Skin of body (tissue), 2 donors: ENCODE data around the gene FANCC. TPM values are rescaled to one million over a fixed set of nuclear protein-coding genes. Genes with fewer than 3 reads are reported as not detected.

Source experiments
- DNase-seq: peaks from one replicate; lab custom pipeline; 2025; lab: John Stamatoyannopoulos, UW
- total RNA-seq: library from RNA; depleted of rRNA; stranded (reverse); fragments of >200 nt; gene quantifications from one replicate; pipeline ENCODE4 v1.2.3, GENCODE V29; 2014

FANCC gene
- total RNA-seq, 1 donor from 2014 or later, result 16.1 TPM

DNA sequence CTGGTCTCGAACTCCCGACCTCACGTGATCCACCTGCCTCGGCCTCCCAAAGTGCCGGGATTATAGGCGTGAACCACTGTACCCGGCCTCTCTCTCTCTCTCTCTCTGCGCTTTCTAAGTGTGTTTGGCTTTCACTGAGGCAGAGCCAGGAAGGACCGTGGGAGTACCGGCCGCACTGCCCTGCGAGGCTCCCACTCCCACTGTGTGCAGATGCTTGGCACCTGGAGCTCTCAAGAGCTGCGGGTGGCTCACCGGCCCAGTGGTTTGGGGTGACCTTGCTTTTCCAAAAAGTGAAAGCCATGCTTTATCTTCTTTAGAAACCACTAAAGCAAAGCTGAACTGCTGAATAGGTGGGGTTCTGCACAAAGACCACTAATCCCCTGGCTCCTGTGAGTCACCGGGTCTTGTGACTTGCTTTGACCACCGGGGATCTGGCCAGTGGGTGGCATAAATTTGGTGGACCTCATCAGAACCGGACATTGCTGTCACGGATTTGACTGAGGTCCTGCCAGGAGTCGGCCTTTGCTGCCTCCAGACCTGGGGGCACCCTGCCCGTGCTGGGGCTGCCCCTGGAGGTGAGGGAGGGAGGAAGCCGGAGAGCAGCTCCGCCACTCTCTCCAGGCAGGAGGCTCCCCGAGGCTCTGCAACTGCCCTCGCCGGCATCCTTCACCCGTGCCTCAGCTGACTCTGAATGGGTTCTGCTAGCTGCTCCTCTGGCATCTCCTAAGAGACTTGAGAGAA is 228.9 kb downstream of the FANCC start:
- DNase-seq, result no peak

DNA sequence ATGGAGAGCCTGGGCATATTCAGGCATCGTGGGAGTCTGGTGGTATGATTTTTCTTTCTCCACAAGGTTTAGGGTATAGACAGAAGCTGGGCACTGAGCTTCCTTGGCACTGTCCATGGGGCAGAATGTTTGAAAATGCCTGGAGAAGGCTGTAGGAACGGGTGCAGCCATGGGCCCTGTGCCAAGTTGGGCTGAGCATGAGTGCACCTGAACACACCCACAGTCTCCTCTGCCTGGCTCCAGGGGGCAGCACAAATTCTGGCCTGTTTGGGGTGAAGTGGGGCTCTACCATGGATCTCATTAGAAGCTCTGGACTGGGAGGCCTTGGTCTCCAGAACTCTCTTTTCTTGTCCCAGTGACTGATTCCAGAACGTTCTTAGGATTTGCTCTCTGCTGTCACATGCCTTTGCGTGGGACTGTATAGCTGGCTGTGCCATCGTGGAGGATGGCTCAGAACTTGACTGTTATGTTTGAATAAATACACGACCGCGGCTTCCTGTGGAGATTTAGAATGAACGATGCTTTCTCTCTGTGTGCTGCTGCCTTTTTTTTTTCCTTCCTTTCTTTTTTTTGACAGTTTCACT is 229.8 kb downstream of the FANCC start:
- no peak for DNase-seq

DNA sequence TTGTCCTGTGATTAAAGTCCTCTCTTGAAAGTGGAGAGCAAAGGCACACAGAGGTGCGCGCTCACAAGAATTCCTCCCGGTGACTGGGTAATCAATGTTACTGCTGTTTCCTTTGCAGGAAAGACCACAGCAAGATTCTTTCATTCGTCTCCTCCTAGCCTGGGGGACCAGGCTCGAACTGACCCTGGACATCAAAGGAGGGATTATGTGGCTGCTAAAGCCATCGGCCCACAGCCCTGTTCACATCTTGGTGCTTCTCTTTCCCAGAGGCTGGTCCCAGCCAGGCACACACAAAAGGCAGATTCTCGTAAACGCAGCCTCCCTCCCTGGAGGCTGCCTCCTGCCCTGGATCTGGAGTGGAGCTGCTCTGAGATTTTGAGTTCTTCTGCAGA is 230.9 kb downstream of the FANCC start:
- no peak for DNase-seq

DNA sequence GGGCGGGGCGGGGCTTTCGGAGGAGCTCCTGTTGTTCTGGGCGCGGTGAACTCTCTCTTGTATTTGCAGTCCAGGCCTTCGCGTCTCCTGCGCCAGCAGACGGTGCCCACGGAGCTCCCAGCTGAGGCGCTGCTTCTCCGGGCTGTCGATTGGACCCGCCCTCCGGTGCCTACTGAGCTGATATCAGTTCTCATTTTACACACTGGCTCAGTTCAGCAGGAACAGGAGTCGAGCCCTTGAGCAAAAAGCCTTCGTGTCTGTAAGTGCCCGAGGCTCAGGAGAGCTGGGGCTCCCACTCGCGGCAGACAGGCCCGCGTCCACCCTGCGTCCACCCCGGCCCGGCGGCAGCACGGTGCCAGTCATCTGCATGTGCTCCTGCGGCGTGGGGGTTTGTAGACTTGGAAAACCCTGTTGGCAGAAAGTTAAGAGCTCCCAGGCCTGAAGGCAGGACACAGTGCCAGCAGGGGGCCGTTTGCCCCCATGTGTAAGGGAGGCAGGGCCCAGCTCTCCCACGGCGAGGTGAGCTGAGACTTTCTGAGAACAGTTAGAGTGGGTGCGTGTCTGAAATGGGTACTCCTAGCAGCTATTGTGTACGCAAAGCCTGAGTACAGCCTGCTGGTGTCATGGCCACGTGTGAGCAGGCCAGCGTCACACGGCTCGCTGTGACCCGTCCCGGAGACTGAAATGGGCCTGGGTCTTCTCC is 231.5 kb downstream of the FANCC start:
- DNase-seq, result no peak

DNA sequence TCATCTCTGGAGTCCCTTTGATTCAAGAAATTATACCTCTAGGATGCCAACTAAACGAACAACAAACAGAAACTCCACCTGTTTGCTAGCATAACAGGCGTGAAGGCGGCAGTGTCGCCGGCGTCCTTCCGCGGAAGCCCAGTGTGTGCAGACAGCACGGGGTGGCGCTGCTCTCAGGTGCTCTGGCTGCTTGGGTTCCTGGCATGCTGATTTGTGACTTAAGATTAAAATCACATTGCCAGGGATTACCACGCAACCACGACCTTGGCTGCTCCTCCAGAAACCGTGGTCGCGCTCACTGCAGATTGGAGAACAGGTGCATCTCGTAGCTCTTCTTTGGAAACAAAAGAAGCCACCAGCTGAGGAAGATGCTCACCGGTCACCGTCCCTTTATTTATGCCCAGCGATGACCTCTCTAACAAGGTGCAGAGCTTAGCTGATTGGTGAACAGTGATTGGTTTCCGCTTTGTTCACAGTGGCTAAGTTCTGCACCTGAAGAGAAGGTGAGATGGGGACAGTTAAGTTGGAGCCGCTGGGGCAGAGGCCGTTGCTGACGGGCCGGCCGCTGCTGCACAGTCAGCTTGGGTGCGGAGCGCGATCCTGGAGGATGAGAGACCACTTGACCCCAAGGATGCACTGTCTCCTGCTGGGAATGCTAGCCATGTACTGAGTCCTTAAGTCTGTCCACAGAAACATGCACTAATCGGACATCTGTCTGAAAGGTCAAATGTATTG is 232.3 kb downstream of the FANCC start:
- DNase-seq, result no peak

DNA sequence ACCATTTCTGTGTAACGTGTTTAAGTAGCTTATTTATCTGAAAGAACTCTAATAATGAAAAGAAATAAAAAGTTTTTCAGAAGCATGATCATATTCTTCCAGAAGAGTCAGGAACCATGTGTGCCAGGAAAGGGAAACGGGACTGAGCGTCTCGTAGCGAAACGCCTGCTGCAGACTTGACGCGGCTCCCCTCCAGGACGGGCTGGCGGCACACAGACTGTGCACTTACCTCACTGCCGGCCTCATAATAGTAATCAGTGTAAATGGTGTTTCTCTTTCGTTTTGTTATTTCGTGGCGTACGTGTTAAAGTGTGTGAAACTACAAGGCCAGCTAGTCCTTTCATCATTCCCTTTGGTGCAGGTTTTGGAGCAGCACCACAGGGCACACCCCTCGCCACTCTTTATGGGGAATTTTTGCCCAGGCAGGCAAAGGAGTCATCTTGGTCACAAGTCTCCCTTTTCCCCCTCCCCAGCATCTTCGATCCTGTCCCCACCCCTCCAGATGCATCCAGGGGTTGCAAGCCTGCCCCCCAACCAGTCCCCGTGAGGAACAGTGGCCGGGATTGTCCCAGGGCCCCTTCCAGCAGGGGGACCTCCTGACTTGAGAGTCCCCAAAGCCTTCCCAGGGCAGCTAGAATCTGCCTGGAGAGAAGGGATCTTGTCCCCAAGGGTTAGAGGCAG is 233.1 kb downstream of the FANCC start:
- no peak for DNase-seq

DNA sequence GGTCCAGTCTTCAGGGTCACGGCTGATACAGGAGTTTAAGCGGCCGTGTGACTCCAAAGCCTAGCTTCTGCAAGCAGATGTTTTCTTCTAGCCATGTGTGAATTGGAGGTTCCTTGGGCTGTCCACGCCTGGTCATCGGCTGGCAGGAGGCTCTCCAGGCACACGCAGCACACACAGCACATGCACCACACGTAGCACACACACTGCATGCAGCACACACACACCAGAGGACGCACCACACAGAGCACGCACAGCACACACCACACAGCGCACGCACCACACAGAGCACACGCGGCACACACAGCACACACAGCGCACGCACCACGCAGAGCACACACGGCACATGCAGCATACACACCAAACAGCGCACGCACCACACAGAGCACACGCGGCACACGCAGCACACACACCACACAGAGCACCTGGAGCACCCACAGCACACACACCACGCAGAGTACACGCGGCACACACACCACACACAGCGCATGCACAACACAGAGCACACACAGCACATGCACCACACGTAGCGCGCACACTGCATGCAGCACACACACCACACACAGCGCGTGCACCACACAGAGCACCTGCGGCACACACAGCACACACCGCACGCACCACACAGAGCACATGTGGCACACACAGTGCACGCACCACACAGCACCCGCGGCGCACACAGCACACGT is 234.3 kb downstream of the FANCC start:
- no peak for DNase-seq

DNA sequence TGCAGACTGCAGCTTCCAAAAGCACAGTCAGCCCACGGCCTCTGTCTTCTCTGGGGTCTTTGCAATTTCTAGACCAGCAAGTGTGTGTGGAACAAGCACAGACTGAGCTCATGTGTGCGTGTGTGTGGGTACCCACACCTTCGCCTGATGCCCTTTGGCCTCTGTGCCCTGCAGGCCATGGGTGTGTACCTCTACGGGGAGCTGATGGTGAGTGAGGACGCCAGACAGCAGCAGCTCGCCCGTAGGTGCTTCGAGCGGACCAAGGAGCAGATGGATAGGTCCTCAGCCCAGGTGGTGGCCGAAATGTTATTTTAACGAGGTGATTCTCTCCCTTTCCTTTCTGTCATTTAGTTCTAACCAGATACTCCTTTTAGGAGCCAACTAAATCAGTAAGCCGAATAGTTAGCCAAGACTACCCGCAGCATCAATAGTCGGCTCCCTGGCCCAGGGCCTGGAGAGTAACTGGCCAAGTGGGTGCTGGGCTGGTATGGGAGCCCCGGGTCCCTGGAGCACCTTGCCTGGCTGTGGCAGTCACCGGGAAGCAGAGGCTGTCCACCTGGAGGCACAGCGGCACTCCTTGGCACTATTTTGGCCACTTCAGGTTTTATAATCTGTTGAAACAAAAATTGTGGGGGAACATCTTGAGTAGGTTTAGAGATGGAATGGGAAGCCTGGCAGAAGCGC is 235.0 kb downstream of the FANCC start:
- DNase-seq, result no peak

DNA sequence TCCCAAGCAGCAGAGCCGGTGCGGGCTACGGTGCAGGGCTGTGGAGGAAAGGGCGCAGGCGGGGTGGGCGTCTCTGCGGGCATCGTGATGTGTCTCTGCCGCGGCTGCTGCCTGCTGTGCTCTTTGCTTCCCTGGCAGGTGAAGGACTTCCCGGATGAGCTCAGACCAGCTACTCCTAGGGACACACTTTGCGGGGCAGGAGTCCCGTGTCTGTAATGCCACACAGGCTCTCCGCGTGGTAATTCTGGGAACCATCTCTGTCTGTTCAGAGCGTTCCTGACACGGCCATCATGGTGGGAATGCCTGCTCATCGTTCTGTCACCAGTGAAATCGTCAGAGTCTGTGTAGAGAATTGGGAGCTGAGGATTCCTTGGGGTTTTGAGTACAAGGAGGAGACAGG is 235.5 kb downstream of the FANCC start:
- no peak for DNase-seq

DNA sequence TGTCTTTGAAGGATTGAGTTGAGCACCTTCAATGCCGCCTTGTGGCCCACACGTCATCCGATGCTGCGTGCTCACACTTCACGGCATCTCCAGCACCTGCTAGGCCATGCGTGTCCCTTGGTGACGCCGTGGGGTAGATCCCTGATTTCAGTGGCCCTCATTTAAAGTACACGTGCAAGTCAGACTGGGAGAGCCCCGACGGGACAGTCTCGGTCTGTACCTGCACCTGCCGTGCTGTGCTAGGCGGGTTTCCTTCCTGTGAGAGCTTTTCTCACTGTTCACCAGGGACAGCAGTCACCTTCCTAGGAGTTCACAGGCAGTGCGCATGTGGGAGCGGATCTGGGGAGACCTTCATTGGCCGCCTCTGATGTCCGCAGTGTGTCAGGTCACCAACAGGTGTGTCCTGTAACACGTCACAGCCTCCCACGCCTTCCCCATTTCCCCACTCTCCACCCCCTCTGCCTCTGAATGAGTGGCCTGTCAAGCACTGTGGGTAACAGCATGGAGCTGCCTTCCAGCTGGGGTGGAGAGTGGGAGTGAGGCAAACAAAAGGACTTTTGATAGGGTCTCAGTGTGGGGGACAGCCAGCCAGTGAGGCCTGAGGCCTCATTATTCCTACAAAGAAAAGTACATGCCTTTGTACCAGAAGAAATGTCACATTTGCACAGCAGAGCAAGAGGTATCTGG is 236.4 kb downstream of the FANCC start:
- no peak for DNase-seq

DNA sequence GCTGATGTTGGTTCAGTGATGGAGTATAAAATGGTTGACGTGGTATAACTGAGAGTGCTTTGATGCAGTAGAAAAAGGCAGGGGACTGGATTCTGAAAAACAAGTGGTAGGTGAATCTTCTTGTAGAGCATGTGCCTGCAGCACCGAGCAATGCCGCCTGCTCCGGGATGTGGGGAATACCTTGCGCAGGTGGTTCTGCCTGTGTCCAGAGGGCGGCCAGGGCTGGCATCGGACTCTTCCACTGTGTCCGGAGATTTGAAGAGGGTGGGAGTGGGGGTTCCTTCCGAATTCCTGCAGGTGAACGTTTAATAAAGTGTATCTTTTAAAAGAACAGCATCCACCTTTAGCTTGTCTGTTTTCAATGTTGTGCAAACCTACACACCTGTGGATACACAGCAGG is 238.0 kb downstream of the FANCC start:
- no peak for DNase-seq

DNA sequence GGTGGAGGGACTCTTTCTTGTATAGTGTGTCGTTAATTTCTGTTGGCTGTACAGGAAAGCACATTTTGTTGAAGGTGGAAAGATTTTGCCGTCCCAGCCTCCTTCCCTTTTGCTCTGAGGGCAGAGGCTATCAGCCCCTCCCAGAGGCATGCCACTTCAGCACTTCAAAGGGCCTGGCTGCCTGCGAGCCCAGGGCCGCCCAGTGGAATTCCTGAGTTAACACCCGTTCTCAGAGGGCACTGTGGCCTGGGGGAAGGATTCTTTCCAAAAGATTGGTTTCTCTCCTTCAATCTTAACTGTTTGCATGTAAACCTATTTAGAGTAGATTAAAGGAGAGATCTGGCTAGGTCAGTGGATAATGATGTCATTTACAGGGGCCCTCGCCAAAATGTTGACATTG is 238.6 kb downstream of the FANCC start:
- DNase-seq, result no peak

DNA sequence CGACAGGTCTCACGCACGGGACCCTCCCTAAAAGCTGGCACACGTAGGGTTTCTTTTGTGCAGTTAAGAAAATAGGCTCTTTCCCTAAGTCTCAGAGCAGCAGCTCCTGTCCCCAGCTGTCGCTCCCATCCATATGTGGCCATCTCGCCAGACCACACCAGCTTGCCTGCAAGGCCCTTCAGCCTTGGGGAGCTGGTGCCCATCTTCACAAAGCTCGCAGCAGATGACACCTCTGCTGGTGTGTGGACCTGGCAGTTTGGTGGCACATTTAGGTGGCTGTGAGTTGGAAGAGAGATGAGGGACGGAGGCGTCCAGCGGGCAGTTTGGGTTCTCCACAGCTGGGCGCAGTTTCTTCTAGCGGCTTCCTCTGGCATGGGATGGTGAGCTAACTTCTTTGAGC is 239.0 kb downstream of the FANCC start:
- DNase-seq, result no peak

DNA sequence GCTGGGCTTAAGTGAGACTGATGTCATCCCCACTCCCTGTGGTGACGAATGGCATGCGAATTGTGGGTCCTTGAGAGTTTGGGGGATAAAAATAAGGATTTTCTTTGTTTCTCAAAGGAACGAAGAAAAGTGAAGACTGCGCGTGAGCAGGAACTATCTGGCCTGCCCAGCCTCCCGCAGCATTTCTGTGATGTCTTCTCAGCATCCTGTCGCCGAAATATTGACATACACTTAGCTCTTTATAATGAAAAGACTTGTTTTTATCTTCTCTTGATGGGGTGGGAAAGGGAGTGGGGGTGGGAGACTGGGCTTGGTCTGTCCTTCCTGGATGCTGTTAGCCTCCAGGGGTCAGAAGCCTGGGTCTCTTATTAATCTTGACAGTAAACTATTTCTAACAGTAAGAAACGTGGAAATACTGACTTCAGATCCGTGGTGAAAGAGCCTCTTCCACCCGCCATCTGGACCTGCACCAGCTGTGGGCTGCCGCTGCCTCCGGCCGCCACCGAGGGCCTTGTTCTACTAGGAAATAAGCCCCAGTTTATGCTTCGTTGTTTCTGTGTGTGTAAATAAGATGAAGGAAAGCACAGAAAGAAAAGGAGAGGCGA is 239.6 kb downstream of the FANCC start:
- DNase-seq, result no peak

DNA sequence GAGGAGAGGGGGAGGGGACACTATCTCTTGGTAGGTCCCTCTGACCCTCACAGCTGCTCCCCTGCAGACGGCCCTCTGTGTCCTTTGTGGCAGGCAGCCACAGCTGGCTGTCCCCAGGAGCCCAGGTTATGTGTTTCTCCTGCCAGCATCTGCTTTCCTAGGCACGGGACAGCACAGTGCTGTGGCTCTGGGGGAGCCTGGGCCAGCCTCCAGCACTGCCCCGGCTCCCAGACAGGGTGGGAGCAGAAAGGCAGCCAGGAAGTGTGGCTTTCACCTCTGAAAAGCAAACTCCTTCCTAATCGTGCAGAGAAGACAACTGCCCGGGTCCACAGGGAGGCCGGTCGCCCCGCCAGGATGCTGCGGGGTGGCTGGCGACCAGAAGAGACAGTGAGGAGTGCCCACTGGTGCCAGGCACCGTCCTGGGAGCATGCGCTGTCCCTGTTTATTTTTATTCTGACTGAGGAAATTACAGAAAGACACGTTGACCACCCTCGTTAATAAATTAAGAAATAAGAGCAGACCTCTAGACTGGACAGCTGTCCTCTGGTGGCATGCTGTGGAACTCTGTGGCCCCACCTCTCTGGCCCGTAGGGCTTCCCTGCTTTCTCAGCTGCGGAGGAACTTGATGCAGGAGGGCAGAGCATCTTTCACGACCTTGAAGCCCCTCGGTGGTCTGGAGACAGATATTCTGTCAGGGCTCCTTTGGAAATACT is 240.3 kb downstream of the FANCC start:
- no peak for DNase-seq

DNA sequence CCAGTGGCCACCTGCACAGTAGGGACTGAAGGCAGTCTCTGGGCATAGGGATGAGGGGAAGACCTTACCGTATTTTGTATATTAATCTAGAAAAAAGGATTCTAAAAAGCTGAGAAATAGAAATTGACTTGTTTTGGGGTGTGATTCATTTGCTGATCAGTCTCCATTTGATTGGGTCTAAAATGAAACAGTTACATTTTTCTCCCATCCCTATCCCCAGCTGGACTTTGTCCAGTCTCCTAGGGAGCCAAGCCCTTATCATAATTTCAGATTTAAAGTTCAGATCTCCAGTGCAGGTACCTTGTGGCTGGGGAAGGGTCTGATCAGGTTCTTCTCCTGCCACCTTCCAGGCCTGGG is 240.8 kb downstream of the FANCC start:
- DNase-seq, result no peak

DNA sequence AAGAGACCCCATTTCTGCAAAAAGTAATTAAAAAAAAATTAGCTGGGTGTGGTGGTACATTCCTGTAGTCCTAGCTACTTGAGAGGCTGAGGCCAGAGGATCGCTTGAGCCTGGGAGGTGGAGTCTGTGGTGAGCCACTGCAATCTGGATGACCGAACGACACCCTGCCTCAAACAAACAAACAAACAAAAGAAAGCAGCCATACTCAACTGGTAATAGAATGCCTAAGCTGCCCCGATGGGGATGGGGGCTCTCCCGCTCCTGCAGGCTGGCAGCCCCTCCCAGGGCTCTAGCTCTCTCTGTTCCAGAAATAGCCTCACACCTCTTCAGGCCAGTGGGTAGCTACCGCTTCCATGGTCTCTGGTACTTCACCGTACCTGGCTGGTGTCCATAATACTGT is 241.8 kb downstream of the FANCC start:
- no peak for DNase-seq

DNA sequence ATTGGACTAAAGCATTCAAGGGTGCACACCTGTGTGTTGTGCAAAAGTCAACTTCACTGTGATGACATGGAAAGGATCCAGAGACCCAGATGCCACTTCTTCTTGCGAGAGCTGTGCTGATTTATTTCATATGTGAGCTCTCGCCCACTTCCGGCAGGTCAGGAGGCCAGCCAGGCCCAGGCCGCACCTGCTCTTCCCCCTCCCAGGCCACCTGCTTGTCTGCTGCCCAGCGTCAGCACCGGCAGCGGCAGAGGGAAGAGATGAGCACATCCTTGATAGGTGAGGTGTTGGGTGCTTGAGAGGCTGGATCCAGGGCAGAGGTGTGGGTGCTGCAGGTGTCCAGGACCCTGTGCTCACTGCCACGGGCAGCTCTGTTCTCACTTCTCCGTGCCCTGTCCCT is 242.9 kb downstream of the FANCC start:
- no peak for DNase-seq

DNA sequence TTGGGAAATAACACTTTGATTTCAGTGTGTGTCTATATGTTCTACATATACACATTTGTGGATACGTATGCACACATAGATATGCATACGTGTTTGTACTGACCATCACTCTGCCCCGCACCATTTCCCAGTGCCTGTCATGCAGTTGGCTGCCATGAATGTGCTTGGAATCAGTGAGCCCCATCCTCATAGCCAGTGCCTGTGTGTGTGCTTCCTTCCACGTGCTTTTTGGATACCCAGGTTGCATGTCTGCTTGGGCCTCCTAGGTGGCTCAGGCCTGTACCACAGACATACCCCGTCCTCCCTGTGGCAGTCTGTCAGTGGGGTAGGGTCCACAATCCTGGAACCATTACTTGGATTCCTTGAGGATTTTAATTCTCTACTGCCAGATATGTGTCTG is 243.6 kb downstream of the FANCC start:
- no peak for DNase-seq
